Endothelial cell of umbilical vein (primary cell): ENCODE measurements around the gene ANKRD44.

ENCODE experiments used
- CTCF ChIP-seq, 2 donors: IDR thresholded peaks; 1 replicate in 1 of 2; 2 replicates in 1 of 2; pipeline ENCODE4 v1.5.1; 2011; ENCODE audit warnings: low read length in 2 of 2, mild to moderate bottlenecking in 2 of 2, moderate library complexity in 2 of 2, control low read depth in 1 of 2, inconsistent platforms in 1 of 2, low read depth in 1 of 2; ENCODE audit not compliant: insufficient read depth in 1 of 2; ENCODE audit errors: extremely low read depth in 1 of 2
- POLR2A ChIP-seq: IDR thresholded peaks from 2 replicates; pipeline ENCODE4 v1.6.1; 2012; ENCODE audit warnings: low read depth, mild to moderate bottlenecking, control low read depth, low read length
- POLR2AphosphoS5 ChIP-seq: IDR thresholded peaks from 2 replicates; pipeline ENCODE4 v1.6.1; 2012; ENCODE audit warnings: low read depth, mild to moderate bottlenecking, control low read depth, low read length, moderate library complexity; ENCODE audit not compliant: insufficient read depth

- TF ChIP-seq CTCF (IDR thresholded peaks at IDR 0.05; ENCODE audit: extremely low read depth in 1 of 2, insufficient read depth in 1 of 2, low read depth in 1 of 2, low read length in 2 of 2) (no peak), POLR2A (no peak), POLR2AphosphoS5 (no peak)
These were observed 40.8 kb downstream of the ANKRD44 start for GRCh38 chr2:197269815-197270214.
